Kidney capillary endothelial cell (primary cell): ENCODE results near the gene MYH7.
"Not testable (repeated sequence)": the region's sequence is repeated elsewhere in the genome, so short reads cannot be mapped to it uniquely, and the experiment has no call there.

Experiments
- DNase-seq: peaks from one replicate; pipeline ENCODE4 v3.0.0-alpha.2; 2018; ENCODE audit warnings: low spot score

MYH7 gene

GRCh38 chr14:23430016-23430722, 5.3 kb downstream of the MYH7 start:
- no peak for DNase-seq

- DNase-seq, result no peak
These were observed 6.6 kb downstream of the MYH7 start for GRCh38 chr14:23428686-23429495.

GRCh38 chr14:23425798-23426197, 9.7 kb downstream of the MYH7 start:
- DNase-seq, result not testable (repeated sequence)

GRCh38 chr14:23425169-23425568, 10.3 kb downstream of the MYH7 start:
- no peak for DNase-seq

- DNase-seq, result no peak
These were observed 11.8 kb downstream of the MYH7 start for GRCh38 chr14:23423657-23424056.

GRCh38 chr14:23421594-23421993, 13.9 kb downstream of the MYH7 start:
- no peak for DNase-seq

GRCh38 chr14:23419646-23420045, 15.8 kb downstream of the MYH7 start:
- DNase-seq, result not testable (repeated sequence)

DNA sequence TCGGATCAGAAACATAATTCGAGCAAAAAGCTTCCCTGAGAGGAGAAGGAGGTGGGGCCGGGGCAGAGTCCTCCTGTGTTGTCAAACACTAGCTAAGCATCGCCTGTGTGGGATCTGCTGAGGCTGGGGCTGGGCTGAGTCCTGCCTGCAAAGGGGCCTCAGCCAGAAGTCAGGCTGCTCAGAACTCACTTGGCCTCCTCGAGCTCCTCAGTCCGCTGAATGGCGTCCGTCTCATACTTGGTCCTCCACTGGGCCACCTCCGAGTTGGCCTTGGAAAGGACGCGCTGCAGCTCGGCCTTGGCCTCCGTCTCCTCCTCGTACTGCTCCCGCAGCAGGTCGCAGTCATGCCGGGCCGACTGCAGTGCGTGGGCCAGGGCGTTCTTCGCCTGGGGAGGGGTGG, 17.4 kb downstream of the MYH7 start:
- DNase-seq, result no peak

- not testable (repeated sequence) for DNase-seq
These were observed 18.2 kb downstream of the MYH7 start for GRCh38 chr14:23417269-23417668.

DNA sequence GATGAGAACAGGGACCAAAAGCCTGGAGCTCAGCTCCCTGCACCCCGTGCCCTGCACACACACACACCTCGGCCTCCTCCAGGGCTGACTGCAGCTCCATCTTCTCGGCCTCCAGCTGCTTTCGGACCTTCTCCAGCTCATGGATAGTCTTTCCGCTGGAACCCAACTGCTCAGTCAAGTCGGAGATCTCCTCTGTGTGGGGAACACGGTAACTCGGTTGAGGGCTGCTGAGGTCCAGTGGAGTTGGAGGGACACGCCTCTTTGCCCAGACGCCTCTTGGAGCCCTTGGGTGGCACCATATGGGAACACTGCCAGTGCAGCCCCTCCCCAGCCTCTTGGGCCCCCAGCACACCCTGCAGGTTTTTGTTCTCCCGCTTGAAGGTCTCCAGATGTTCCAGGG, 18.7 kb downstream of the MYH7 start:
- DNase-seq, result no peak

- DNase-seq, result no peak
These were observed 19.4 kb downstream of the MYH7 start for GRCh38 chr14:23415821-23416778.

DNA sequence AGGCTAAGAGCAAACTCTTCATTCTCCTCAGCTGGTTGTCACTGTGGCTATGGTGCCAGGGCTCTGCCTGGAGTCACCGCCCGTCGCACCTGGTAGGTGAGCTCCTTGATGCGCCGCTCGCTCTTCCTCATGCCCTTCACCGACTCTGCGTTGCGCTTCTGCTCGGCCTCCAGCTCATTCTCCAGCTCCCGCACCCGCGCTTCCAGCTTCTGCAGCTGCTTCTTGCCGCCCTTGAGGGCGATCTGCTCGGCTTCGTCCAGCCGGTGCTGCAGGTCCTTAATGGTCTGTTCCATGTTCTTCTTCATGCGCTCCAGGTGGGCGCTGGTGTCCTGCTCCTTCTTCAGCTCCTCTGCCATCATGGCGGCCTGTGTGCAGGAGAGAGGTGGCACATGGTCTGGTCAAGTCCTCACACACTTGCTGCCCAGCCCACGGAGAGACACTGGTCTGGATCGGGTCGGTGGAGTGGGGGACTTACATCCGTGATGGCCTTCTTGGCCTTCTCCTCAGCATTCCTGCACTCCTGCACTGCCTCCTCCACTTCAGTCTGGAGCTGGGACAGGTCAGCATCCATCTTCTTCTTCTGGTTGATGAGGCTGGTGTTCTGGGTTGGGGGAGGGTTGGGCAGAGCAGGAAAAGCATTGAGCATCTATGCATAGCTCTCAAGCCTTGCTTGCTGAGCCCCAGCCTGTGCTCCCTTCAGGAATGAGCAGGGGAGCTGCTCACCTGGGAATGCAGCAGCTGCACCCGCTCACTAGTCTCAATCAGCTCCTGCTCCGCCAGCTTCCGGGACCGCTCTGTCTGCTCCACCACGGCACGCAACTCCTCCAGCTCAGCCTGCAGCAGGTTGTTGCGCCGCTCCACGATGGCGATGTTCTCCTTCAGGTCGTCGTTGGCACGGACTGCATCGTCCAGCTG, 20.3 kb downstream of the MYH7 start:
- DNase-seq, result no peak

- no peak for DNase-seq
These were observed 21.2 kb downstream of the MYH7 start for GRCh38 chr14:23414254-23414653.

- no peak for DNase-seq
These were observed 21.8 kb downstream of the MYH7 start for GRCh38 chr14:23413681-23414080.

DNA sequence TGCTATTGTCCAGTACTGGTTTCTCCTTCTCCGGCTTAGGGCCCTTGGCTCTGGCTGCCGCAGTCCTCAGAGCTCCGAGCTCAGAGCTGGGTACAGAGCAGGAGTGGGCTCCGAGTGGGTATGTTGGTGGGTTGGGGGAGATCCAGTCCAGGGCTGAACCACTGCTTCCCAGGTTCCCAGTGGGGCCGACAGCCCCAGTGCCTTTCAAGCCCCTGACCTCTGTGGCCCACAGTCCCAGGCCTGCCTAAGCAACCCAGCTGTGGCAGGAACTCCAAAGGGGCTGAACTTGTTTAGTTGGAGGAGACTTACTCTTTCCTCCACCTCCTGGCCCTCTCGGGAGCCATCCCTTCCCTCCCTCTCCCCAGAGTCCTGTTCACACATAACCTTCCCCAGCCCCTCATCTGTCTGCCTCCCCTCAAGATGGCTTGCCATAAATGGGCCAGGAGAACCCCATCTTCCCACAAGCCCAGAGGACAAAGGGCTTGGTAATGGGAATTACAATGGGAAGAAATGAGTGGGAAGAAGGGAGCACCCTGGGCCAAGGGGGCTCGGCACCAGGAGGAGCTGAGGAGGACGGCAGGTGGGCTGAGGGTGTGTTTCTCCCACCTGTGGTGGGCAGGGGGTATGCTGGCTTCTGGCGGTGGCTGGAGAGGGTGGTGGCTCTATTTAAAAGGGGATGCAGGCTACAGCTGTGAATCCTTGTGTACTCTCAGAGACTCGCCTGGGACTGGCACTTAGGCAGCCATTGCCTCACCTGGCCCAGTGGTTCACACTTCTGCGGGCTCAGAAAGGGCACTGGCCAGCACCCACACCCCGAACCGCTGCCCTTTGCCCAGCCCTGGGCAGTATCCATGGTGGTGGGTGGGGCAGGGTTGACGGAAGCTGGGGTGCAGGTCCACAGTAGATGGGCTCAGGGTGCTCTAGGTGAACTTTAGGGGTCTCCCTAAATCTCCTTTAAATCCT, 23.6 kb downstream of the MYH7 start:
- DNase-seq, result no peak

- no peak for DNase-seq
These were observed 25.4 kb downstream of the MYH7 start for GRCh38 chr14:23409966-23410635.

DNA sequence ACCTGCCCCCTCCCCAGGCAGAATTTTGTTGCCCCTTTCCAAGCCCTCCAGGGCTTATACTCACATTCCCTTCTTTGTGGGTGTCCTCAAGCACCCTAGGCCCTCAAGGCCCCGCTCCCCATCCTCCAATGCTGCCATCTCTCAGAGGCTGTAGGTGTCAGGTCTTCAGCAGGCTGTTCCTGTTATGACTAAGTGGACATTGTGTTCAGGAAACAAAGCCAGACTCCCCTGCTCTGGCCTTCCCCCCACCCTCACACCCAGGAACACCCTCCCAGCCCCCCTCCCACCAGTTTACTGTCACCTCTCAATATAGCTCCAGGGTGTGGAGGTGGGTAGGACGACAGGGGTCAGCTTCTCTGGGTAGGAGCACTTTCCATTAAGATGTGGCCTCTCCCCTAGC, 26.0 kb downstream of the MYH7 start:
- DNase-seq, result no peak

DNA sequence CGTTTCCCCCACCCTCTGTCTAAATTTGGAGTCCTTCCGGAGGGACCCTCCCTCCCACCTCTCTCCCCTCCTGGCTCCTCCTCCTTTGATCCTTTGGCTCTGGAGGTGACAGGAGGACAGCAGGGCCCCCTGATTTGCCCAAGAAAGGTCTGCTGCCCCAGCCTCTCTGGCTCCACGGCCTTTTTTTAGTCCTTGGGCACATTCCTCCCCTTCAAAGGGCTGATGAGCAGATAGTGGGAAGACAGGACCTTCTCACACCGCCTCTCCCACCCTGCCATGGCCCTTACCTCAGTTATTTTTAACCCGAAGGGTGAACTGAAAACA, 27.2 kb downstream of the MYH7 start:
- no peak for DNase-seq

DNA sequence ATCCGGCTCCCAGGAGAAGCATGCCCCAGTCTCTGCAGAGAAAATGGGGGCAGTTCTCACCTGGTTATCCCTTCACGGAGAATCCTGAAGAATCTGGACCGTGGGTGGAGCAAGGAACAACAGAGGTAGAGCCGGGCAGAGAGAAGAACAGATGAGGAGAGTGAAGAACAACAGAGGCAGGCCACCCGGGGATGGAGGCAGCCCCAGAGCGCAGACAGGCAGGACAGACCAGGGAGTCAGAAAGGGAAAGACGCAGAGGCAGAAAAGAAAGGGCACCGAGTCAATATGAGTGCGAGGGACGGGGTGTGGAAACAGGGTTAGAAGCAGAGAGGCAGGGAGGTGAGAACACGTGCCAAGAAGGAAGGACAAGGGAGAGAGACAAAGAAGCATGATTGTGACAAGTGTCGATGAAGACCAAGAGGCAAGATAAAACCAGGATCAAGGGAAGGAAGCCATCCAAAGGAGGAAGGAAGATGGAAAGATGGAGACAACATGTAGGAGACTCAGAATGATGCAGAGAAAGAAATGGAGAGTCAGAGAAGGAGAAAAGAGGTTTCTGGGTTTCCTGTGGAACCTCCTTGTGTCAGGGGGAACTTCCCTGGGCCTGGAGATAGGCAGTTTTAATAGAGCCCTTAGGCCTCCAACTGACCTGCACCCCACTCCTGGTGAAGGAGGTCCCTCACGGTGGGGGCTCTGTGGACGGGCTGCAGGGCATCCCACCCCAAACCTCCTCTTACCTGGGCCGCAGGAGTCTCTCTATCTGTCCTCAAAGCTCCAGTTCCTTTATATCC, 27.7 kb downstream of the MYH7 start, which contains the start of gene MYH6:
Gene MYH6, minus strand, starts transcription at position 758 of the 791 bp plus-strand sequence. CDS start 1,050 bp downstream, outside the sequence.
- no peak for DNase-seq
